Midbrain (tissue), 1 donor: ENCODE measurements around the gene RPS24.
A peak's percentile ranks its signal among the peaks of the same experiment; 100 is the strongest.

ENCODE experiments used
- DNase-seq: peaks from one replicate; lab custom pipeline; 2025; lab: John Stamatoyannopoulos, UW

Gene RPS24

GRCh38 chr10:78028438-78029268, 5.0 kb upstream of the RPS24 start:
- no peak for DNase-seq

DNA sequence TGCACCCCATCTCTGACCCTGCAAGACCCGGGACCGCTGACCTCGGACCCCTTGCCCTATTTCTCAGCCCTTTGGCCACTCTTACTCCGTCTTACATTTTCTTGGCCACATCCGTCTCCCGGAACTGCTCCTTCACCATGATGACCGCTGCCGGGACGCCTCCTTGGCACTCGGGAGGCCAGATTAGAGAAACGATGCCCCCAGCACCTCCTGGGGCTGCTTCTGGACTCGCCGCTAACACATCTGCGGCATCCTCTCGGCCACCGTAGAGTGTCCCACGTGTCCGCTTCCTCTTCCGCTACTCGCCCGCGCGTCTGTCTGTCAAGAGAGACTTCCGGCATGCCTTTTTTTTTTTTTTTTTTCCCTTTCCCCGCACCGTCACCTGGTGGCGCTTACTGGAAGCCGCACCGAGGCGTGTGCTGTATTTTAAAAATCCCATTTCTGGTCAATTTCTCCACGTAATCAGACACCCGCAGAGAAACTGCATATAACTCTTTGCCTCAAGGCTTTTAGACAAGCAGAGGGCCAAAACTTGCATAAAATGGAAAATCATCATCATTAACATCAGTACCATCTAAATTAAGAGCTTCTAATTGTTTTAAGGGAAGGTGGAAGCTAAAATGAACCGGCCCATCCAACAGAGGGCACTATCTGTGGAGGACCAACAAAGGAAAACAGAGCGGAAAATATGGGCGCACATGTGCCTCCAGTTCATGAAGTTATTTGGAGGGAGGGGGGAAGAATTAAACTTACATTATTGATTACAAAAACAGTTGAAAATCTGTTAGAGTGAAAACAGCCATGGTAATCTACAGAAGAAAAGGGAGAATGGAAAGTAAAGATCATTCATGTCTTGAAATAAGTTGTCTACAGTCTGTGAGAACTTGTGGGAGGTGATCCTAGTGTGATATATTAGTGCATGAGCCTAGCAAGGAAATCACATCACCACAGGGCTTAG, 4.1 kb upstream of the RPS24 start, which contains the start of gene POLR3A:
Gene POLR3A (minus strand): TSS at position 247 of the 958 bp plus-strand sequence. CDS start 108 bp downstream, at position 139.
- peak; percentile 90 for DNase-seq

GRCh38 chr10:78033387-78033636, 351 bp upstream of the RPS24 start:
- no peak for DNase-seq

DNA sequence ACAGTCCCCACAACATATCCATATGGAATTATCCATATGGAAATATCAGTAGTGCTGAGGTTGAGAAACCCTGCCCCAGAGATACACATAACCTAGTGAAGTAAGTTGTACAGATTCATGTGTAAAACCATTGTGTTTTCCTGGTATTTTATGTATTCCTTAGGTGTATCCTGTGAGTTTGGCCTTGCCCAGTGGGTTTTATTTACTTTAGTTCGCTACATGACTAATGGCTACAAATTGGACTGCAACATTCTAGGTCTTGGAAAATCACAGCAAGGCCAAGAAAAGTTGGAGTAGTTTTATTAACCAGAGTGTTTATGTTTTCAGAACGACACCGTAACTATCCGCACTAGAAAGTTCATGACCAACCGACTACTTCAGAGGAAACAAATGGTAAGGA, 1.4 kb downstream of the RPS24 start:
- no peak for DNase-seq

DNA sequence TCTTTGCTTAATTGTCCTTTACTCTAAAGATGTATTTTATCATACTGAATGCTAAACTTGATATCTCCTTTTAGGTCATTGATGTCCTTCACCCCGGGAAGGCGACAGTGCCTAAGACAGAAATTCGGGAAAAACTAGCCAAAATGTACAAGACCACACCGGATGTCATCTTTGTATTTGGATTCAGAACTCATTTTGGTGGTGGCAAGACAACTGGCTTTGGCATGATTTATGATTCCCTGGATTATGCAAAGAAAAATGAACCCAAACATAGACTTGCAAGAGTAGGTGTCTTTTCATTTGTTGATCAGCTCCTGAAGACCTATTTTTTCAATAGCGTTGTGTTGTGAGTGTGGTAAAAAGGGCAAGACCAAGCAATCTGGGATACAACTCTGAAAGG, 1.8 kb downstream of the RPS24 start:
- DNase-seq: no peak

DNA sequence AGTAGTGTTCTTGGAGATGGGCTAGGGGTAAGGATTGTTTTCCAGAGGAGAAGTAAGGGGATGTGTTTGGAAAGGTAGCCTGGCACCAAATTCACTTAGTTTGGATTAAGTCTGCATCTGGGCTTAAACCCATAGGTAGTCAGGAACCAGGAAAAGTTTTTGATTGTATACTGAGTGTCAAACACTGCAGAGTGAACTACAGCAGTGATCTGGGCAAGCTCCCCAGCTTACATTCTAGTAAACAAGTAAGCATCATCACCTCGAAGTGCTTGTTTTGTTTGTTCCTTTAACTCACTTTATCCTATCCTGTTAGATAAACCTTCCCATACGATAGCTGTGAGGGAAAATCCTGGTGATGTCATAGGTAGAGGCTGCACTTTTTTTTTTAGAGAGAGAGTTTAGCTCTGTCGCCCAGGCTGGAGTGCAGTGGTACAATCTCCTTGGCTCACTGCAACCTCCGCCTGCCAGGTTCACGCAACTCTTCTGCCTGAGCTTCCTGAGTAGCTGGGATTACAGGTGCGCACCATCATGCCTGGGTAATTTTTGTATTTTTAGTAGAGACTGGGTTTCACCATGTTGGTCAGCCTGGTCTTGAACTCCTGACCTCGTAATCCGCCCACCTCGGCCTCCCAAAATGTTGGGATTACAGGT, 2.4 kb downstream of the RPS24 start:
- no peak for DNase-seq

DNA sequence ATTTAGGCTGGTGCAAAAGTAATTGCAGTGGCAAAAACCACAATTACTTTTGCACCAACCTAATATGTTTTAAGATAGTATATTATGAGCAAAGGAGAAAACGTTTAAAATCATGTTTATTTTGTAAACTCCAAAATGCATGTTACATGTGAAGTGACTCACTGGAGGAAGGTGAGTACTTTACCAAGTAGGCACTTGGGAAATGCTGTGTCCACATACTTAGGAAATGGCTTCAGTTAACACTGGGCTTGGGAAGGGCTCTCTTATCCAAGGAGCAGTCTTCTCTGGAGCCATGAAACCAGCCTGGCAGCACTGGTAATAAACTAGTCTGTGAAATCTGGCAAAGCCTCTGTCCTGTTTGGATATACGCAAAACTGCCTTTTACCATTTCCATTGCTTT, 4.4 kb downstream of the RPS24 start:
- DNase-seq: no peak

GRCh38 chr10:78038791-78039547, 5.3 kb downstream of the RPS24 start:
- no peak for DNase-seq

DNA sequence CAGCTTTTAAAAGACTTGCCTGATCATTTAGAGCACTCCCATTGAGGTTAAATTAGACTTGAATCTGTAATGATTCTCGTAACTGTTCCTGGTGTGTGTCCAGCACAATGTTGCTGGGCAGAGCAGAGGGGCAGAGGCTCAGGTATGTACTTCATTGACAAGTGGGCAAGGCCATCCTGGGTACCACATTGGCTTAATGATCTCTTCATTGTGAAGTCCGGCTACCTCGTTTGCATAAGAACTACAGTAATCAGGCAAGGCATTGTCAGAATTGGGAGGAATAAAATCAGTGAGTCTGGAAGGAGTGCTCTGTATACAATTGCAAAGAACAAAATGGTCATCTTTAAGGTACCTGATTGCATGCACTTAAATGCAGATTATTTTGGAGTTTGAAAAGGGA, 6.1 kb downstream of the RPS24 start:
- DNase-seq: no peak

- DNase-seq: no peak
Measured at GRCh38 chr10:78041170-78042057, 7.8 kb downstream of the RPS24 start.

DNA sequence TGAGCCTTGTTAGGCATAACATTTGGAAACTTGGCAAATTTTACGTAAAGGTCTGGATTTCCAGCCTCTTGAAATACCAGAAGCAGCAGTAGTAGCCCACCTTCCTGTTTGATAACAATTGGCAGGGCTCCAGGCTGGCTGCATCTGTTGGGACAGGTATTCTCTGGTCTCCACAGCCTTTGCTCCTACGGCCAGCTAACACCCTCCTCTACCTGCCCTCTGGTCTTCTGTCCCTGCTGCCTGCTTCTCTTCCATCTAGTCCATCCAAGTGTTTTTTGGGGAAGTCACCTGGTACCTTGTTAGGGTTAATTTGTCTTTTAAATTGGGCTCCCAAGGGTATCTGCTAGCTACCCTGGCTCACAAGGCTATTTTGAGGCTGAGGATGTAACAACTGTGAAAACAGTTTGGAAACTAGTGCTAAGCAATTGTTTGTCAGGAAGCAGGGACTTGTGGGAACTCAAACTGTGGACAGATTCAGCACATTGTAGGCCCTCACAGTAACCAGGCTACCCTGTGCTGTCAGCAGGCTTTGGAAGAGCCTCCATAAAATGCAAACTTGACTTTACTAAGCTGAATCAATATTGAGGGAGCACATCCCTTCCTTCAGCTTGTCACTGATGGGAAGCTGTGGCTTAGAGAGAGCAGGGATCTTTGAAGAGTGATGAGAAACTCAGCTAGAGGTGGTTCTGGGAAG, 8.5 kb downstream of the RPS24 start:
- no peak for DNase-seq

- no peak for DNase-seq
Measured at GRCh38 chr10:78042752-78043104, 9.1 kb downstream of the RPS24 start.

GRCh38 chr10:78044179-78044578, 10.5 kb downstream of the RPS24 start:
- no peak for DNase-seq

DNA sequence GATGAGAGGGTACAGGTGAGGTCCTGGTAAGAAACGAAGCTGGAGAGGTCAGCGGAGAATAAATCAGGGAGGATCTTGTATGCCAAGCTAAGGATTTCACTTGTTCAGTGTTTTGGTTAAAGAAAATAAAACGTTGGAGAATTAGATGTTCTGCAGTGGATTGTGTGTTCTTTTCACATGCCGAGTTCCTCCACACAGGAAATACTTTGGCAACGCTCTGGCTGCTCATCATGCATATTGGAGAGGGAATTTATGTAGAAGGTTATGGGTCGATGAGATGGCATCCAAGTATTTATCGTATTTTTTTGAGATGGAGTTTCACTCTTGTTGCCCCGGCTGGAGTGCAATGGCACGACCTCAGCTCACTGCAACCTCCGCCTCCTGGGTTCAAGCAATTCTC, 11.0 kb downstream of the RPS24 start:
- no peak for DNase-seq

- no peak for DNase-seq
Measured at GRCh38 chr10:78045237-78045636, 11.6 kb downstream of the RPS24 start.

GRCh38 chr10:78045856-78046255, 12.2 kb downstream of the RPS24 start:
- no peak for DNase-seq

GRCh38 chr10:78046711-78047269, 13.1 kb downstream of the RPS24 start:
- no peak for DNase-seq

GRCh38 chr10:78047314-78047891, 13.7 kb downstream of the RPS24 start:
- DNase-seq: peak; percentile 88

DNA sequence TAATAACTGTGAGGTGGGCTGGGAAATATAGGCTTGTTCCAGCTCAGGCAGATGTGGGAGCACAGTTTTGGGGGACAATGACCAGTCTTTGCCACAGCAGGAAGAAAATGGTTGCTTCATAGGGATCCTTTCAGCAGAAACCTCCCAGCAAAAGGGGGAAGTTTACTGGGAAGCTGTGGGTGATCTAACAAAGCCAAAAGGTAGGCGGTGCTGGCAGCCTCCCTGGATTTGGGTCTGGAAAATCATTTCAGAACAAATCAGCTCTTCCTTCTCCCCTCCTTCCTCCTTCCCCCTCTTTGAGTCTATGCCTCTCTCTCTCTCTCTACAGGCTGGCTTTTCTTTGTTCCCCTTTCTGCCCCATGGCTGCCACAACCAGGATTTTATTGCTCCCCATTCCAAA, 16.2 kb downstream of the RPS24 start:
- no peak for DNase-seq
